Measurements from ENCODE around the gene ZNF98.

Gene ZNF98

DNA sequence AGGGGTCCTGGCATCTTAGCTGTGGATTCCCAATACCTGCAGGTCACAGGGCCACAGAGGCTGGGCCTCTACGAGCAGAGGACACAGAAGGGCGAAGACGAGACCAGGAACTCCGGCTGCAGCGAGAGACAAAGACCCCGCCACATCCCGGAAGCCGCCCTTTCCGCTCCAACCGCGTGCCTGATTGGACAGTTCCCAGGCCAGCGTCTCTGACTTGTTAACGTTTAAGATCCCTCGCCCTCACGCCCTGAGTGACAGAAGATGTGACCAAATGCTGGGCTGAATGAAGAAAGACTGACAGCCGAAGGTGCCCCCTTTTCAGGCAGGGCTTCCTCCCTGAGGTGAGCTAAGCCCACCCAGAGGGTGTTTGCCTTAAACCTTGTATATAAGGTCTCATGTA is at the start of gene ZNF98:
ZNF98 (minus strand) TSS at position 136 of the 400 bp plus-strand sequence; CDS start at position 14, 122 bp downstream.
- DNase-seq (ENCODE audit: low read depth) = no peak

DNA sequence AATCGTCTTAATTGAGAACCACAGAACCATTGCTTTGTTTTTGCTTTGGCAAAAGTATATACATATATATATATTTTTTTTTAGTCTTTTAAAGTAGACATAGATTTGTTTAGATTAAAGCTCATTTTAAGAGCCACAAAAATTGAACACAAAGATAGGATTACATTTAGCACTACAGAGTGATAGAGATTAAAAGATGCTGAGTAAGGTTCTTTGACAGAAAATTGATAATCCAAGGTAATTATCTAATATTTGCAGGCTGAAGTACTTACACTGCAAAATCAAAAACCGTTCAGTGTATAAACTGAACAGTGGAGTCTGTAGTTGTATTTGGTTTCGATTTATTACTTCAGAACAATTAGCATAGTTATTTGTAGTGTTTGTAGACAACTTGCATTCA is 24.5 kb upstream of the ZNF98 start:
- no peak for DNase-seq (ENCODE audit: low read depth)

DNA sequence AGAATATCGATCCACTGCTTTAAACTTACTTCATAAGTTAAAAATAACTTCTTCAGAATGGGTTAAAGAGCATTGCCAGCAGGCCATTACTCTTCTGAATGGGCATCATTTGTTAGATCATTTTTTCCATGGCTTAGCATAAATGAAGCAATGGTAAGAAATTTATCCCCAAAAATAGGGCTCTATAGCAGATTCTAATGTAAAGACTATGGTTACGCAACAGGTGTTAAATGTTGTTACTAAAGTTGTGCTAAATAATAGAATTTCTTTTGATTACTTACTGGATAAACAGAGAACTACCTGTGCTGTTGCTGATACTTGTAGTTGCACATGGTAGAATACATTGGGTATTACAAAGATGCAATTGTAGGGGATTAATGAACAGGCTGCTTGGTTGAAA is 15.9 kb upstream of the ZNF98 start:
- DNase-seq (ENCODE audit: low read depth) = no peak

DNA sequence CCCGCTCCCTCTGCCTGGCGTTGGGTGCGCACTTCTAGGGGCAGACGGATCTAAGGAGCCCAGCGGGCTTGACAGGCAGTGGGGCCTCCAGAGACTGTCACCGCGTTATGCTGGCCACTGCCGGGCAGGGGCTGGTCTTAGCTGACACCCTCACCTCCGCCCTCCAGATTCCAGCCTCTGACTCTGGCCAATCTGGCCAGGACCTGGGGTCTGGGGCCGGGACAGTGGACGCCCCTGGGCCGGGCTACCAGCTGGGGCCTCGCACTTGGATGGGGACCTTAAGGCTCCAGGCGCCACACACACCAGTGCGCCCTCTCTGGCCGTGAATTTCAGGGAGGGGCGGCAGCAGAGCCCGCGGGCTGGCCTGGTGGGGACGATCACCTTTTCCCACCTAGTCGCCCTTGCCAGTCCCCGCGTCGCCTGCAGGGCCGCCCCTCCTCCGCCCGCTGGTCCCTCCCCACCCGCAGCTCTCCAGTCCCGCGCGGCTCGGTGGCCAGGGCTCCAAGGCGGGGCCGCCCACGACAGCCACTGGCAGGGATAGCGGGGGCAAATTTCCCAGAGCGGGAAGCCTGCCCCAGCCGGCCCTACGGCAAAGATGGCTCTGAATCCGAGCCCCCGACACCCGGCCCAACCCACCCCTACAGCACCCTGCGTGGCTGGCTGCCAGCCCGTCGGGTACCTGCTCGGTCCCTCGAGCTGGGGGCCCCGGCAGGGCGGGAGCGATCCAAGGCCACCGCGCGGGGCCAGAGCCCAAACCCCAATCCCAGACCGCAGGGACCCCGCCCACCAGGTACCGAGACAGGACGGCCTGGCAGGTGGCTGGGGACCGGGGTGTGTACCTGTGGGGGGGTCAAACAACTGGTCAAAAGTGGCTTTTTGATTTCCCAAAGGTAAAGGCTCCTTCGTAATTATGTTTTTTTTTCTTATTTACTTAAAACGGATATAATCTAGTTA is 6.1 kb upstream of the ZNF98 start:
- no peak for DNase-seq (ENCODE audit: low read depth)

DNA sequence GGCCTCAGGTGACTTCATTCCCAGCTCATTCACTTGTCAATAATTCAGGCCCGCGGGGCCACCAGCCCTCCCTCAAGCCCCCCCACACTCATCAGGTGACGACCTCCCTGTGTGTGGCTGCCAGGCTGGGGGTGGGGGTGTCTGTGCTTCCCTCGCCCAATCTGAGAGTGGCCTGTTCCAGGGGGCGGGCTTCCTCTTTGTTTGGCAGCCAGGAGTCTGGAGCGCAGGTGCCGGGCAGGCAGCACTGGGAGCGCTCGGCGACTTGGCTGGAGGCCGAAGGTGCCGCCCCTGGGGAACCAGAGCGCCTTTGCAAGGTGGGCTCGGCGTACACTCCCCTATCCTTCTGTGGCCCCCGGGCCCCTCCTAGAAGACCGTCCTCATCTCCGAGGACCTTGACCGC is 5.4 kb upstream of the ZNF98 start:
- no peak for DNase-seq (ENCODE audit: low read depth)

DNA sequence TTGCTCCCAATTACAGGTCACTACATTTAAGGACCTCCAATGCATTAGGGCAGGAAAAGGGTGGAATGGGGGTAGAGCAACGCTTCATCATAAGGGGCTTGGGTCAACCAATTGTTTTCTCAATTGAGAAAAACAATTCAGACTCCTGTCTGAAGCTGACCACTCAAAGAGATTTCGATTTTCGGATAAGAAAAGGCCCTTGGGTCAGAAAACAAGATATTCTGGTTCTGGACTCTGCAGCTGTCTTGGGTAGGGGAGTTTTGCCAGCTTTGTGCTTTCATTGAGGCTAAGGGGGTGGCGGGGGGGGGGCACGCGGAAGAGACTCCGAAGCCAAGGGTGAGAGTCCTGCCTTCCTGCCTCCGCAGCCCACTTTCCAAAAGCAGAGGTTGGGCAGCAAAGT is 4.8 kb upstream of the ZNF98 start:
- no peak for DNase-seq (ENCODE audit: low read depth)

DNA sequence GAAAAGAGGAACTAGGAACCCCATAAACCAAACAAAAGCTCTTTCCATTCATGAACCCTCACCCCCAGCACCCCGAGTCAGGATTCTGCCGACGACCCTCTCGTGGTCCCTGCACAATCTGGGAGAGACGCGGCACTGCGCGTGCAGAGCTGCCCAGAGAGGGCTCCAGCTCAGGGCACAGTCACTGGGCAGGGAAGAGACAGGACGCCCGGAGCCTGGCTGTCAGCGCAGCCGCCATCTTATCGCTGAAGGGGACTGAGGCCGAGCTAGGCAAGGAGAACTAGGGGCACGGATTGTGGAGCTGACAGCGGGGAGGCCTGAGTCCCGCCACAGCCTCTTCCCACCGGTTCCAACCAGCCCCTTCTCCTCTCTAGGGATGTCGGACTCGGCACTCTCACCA is 349 bp downstream of the ZNF98 start:
- DNase-seq (ENCODE audit: low read depth) = no peak

DNA sequence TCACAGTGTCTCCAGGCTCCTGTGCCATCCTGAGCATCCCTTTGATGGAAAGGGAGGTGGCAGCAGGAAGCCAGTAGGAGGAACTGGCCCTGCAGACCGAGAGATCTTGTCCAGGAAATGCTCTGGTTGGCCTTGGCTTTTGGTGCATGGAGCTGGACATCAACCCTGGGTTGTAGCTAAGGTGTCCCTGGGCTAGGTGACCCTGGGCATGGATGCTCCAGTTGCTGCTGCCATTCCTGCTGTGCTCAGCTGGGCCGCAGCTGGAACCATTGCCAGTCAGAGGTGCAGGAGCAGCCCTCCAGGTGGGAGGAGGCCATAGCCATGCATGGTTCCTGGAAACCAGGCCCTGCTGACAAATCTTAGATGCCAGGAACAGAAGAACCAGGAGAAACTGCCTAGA is 67.5 kb downstream of the ZNF98 start:
- no peak for DNase-seq (ENCODE audit: low read depth)

Data from non-pigmented ciliary epithelial cell (primary cell).